HepG2 (cell line): ENCODE measurements around the gene GPC6. TPM values are rescaled to one million over a fixed set of nuclear protein-coding genes. Genes with fewer than 3 reads are reported as not detected.

Source experiments
- ATAC-seq: fragments of 200-7000 bp; cut with Tn5 transposase; 3 replicates; pipeline ENCODE4 v1.9.1; 2020; ENCODE audit warnings: mild to moderate bottlenecking, moderate library complexity
- BruUV-seq: library from RNA; stranded (reverse); fragments of 400-500 nt; replicated peaks from 2 replicates; lab custom pipeline; 2021; lab: Mats Ljungman, UMichigan
- CTCF ChIA-PET: fragments of 300-600 bp; formaldehyde crosslinking; extraction: SDS; loops from one replicate; lab custom pipeline; 2021; ENCODE audit warnings: low total read pairs, inconsistent platforms, low intra/inter-chr PET ratio; lab: Yijun Ruan, JAX
- POLR2A ChIA-PET: fragments of 350-600 bp; sonication (Branson Sonifier 250); formaldehyde crosslinking; loops from one replicate; lab custom pipeline; 2020; ENCODE audit warnings: antibody characterized with exemption, inconsistent platforms; lab: Yijun Ruan, JAX
- DNase-seq: peaks from one replicate; pipeline ENCODE4 v3.0.0-alpha.2; 2015; ENCODE audit warnings: low spot score
- FAIRE-seq: peaks from 3 replicates; lab custom pipeline; 2011; peaks lifted over from hg19 to GRCh38; lab: Jason Lieb, UNC
- H2AFZ ChIP-seq: one replicate; pipeline ENCODE4 v1.6.1; 2011; ENCODE audit warnings: low read length, inconsistent platforms
- H3K27ac ChIP-seq: fragments of 300-600 bp; 3 replicates; pipeline ENCODE4 v1.8.0; 2011; ENCODE audit warnings: mixed run types, mild to moderate bottlenecking, mixed read lengths, low read length, inconsistent platforms; ENCODE audit not compliant: insufficient read depth; ENCODE audit errors: extremely low read length
- H3K27me3 ChIP-seq, 2 experiments: fragments of 200-600 bp in 1 of 2; 2 replicates in 1 of 2; 3 replicates in 1 of 2; pipeline versions ENCODE4 v1.6.0 to v1.8.0; 2011; ENCODE audit warnings: low read length in 2 of 2, mild to moderate bottlenecking in 2 of 2, moderate library complexity in 2 of 2, inconsistent platforms in 1 of 2; ENCODE audit not compliant: insufficient read depth in 2 of 2, control insufficient read depth in 1 of 2
- H3K36me3 ChIP-seq, 2 experiments: fragments of 200-600 bp in 1 of 2; replicated peaks in 1 of 2; 2 replicates in 1 of 2; 3 replicates in 1 of 2; pipeline versions ENCODE4 v1.5.1 to v1.8.0; 2011; ENCODE audit warnings: low read length in 2 of 2, inconsistent platforms in 1 of 2; ENCODE audit not compliant: insufficient read depth in 2 of 2, control insufficient read depth in 1 of 2
- H3K4me1 ChIP-seq: 2 replicates; pipeline ENCODE4 v1.5.1; 2012; ENCODE audit warnings: low read length, inconsistent platforms; ENCODE audit not compliant: insufficient read depth
- H3K4me2 ChIP-seq: 2 replicates; pipeline ENCODE4 v1.6.0; 2011; ENCODE audit warnings: low read depth, low read length, inconsistent platforms
- H3K4me3 ChIP-seq, 3 experiments: fragments of 200-600 bp in 1 of 3; sonication (generic), shearing (Covaris generic) in 1 of 3; replicated peaks in 1 of 3; 2 replicates each; pipeline ENCODE4 v1.5.1; 2011 to 2016; ENCODE audit warnings: low read length in 3 of 3, inconsistent platforms in 2 of 3, low read depth in 2 of 3, mild to moderate bottlenecking in 2 of 3, control low read depth in 1 of 3, mixed read lengths in 1 of 3; ENCODE audit not compliant: insufficient read depth in 1 of 3
- H3K79me2 ChIP-seq: one replicate; pipeline ENCODE4 v1.6.1; 2011; ENCODE audit warnings: low read length, inconsistent platforms; ENCODE audit not compliant: insufficient read depth
- H3K9ac ChIP-seq: 2 replicates; pipeline ENCODE4 v1.6.0; 2011; ENCODE audit warnings: mild to moderate bottlenecking, low read depth, low read length, inconsistent platforms; ENCODE audit not compliant: insufficient read depth
- H3K9me3 ChIP-seq: 2 replicates; pipeline ENCODE4 v1.5.1; 2012; ENCODE audit warnings: mild to moderate bottlenecking, low read length
- H4K20me1 ChIP-seq: 2 replicates; pipeline ENCODE4 v1.6.0; 2011; ENCODE audit warnings: inconsistent platforms, mild to moderate bottlenecking, low read length, moderate library complexity; ENCODE audit not compliant: insufficient read depth
- CHCHD3 ChIP-seq: sonication (generic); formaldehyde crosslinking; IDR thresholded peaks from 2 replicates; pipeline ENCODE4 v1.8.0; 2022; ENCODE audit warnings: mild to moderate bottlenecking, missing genetic modification reagents, moderate library complexity
- ELF4 ChIP-seq: sonication (generic); formaldehyde crosslinking; IDR thresholded peaks from 2 replicates; pipeline ENCODE4 v1.5.0; 2020; ENCODE audit warnings: missing genetic modification reagents, mild to moderate bottlenecking, moderate library complexity, borderline replicate concordance
- HIVEP1 ChIP-seq: sonication (generic); formaldehyde crosslinking; IDR thresholded peaks from 2 replicates; pipeline ENCODE4 v1.4.0; 2020; ENCODE audit warnings: mild to moderate bottlenecking, missing genetic modification reagents
- MEIS1 ChIP-seq: sonication (generic); formaldehyde crosslinking; IDR thresholded peaks from 2 replicates; pipeline ENCODE4 v1.9.0; 2021; ENCODE audit warnings: mild to moderate bottlenecking, missing genetic modification reagents, moderate library complexity, borderline replicate concordance
- MXD1 ChIP-seq: sonication (generic); formaldehyde crosslinking; IDR thresholded peaks from 2 replicates; pipeline ENCODE4 v1.4.0; 2020; ENCODE audit warnings: mild to moderate bottlenecking, missing genetic modification reagents
- SP4 ChIP-seq: sonication (generic); formaldehyde crosslinking; IDR thresholded peaks from 2 replicates; pipeline ENCODE4 v1.8.1; 2023; ENCODE audit warnings: mild to moderate bottlenecking, missing genetic modification reagents
- TARDBP ChIP-seq: sonication (generic); formaldehyde crosslinking; IDR thresholded peaks from 2 replicates; pipeline ENCODE4 v1.8.0; 2022; ENCODE audit warnings: mild to moderate bottlenecking, missing genetic modification reagents
- XRCC5 ChIP-seq: fragments of 200-400 bp; formaldehyde crosslinking; optimal IDR thresholded peaks from 2 replicates; pipeline ENCODE3; 2017; ENCODE audit warnings: mild to moderate bottlenecking, low read length
- ZNF232 ChIP-seq: sonication (generic); formaldehyde crosslinking; IDR thresholded peaks from 2 replicates; pipeline ENCODE4 v1.4.0; 2020; ENCODE audit warnings: missing genetic modification reagents, borderline replicate concordance
- ZNF446 ChIP-seq: sonication (generic); formaldehyde crosslinking; IDR thresholded peaks from 2 replicates; pipeline ENCODE4 v1.5.0; 2020; ENCODE audit warnings: mild to moderate bottlenecking, missing genetic modification reagents
- ZNF552 ChIP-seq: sonication (generic); formaldehyde crosslinking; IDR thresholded peaks from 2 replicates; pipeline ENCODE4 v1.9.0; 2022; ENCODE audit warnings: missing genetic modification reagents, mild to moderate bottlenecking, borderline replicate concordance
- ZNF761 ChIP-seq: sonication (generic); formaldehyde crosslinking; conservative IDR thresholded peaks from 2 replicates; pipeline ENCODE4 v1.4.0; 2020; ENCODE audit warnings: mild to moderate bottlenecking, missing genetic modification reagents
- ZSCAN20 ChIP-seq: sonication (generic); formaldehyde crosslinking; IDR thresholded peaks from 2 replicates; pipeline ENCODE4 v1.4.0; 2020; ENCODE audit warnings: missing genetic modification reagents, mild to moderate bottlenecking, borderline replicate concordance
- WGBS: methylation state at CpG from one replicate; pipeline ENCODE4 v1.1.6; 2017; ENCODE audit warnings: low lambda C conversion rate; 5-methylcytosine and 5-hydroxymethylcytosine counted together
- in situ Hi-C: cut with HindIII; loops from 2 replicates; pipeline ENCODE4 v1.10.0; 2017; ENCODE audit warnings: low pct_unique_long_range_greater_than_20kb; ENCODE audit not compliant: extremely low pct_ligation_motif_present
- intact Hi-C: fragments of 100-400 bp; cut with micrococcal nuclease; formaldehyde crosslinking; loops from one replicate; pipeline ENCODE4 v1.10.0; 2022; ENCODE audit not compliant: unreplicated experiment
- polyA plus RNA-seq, 8 experiments: library from polyadenylated mRNA; depleted of rRNA in 3 of 8; stranded (reverse) in 7 of 8; unstranded in 1 of 8; fragments of >200 nt; fragmentation: Illumina TruSeq in 4 of 8; extraction: Trizol in 4 of 8; gene quantifications; 2 replicates each; pipeline versions ENCODE4 v1.2.1 to v1.2.3, GENCODE V29; 2011 to 2016; ENCODE audit warnings: low read depth in 4 of 8, missing spikeins in 1 of 8, mixed read lengths in 1 of 8; ENCODE audit not compliant: insufficient read depth in 1 of 8
- total RNA-seq, 5 experiments: library from RNA; depleted of rRNA; stranded (reverse); fragments of >200 nt; fragmentation: Illumina TruSeq; extraction: Trizol; gene quantifications; 2 replicates each; pipeline ENCODE4 v1.2.3, GENCODE V29; 2016; ENCODE audit warnings: low read depth in 1 of 5

GPC6 gene
- total and polyA plus RNA-seq, 2 of the 13 experiments (the other 11 are each of a cell fraction or from before 2014, with no cell fraction given), result 24.5 to 33.9 TPM

DNA sequence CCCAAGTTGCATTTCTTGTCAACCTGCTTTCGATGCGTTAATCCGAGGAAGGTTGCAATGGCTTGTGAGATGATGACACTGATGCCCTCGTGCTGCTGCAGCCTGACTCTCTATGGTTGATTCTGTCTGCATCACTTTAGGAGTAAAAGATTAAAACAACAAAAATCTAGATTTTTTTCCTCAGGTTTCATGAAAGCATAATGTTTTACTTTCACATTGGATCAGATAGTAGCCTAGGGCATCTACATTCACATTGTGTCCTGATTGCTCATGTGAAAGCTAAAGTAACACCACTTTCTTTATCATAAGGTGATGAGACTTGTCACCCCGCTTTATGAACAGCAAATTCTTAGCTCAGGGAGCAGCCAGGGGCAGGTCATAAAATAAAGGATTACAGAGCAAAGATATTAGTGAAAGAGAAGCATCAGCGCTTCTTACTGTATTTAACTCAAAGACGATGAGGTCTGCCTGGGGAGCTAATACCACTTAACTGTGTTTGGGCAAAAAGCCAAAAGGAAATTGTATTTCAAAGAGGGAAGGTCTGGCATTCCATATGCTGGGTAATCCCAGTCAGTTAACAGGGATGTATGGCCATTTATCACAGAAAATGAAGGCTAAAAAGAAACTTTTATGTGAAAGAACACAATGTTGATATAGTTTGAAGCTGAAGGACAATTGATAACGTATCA lies 270.5 kb downstream of the GPC6 start:
- CTCF ChIA-PET, result no interaction called here

GRCh38 chr13:93499991-93500390 lies 273.4 kb downstream of the GPC6 start:
- no peak for DNase-seq
- no TSS peak for BruUV-seq
- Histone ChIP-seq H3K79me2 (peaks cover 2% of the 10 kb centered on the region), H3K9me3 (no peaks in the 10 kb centered on the region), H3K4me2 (no peak overlapping the region), H3K4me3 (no peak overlapping the region), H4K20me1 (no peaks in the 10 kb centered on the region), H3K36me3 (no peaks in the 10 kb centered on the region), H3K9ac (no peak overlapping the region), H3K27me3 (no peaks in the 10 kb centered on the region), H2AFZ (no peak overlapping the region), H3K27ac (no peak overlapping the region), H3K4me1 (peaks cover 4% of the 10 kb centered on the region)
- intact Hi-C loops (no loop called here), in situ Hi-C loops (no loop called here)
- POLR2A ChIA-PET, result no interaction called here
- WGBS, result 90% methylated on average over 5 of the region's 5 CpGs
- FAIRE-seq, result no peak
- ATAC-seq, result no peak
- TF ChIP-seq TARDBP (CRISPR knock-in tag) (no peak), ZSCAN20 (CRISPR knock-in tag) (no peak), SP4 (no peak)
- CTCF ChIA-PET, result no interaction called here

More for the DNA sequence above, 270.5 kb downstream of the GPC6 start:
- POLR2A ChIA-PET, result no interaction called here
- Histone ChIP-seq H3K9me3 (no peaks in the 10 kb centered on the region), H3K4me2 (no peak overlapping the region), H3K36me3 (no peaks in the 10 kb centered on the region), H3K79me2 (no peaks in the 10 kb centered on the region), H3K9ac (no peak overlapping the region), H3K4me1 (no peaks in the 10 kb centered on the region), H3K27me3 (no peaks in the 10 kb centered on the region), H3K4me3 (no peak overlapping the region), H4K20me1 (no peaks in the 10 kb centered on the region), H3K27ac (no peak overlapping the region), H2AFZ (no peak overlapping the region)
- FAIRE-seq (no peak), DNase-seq (no peak), ATAC-seq (no peak)
- no TSS peak for BruUV-seq
- in situ Hi-C loops, result no loop called here
- TF ChIP-seq MEIS1, result no peak
- no peak for TF ChIP-seq ZNF761
- TF ChIP-seq XRCC5, result no peak
- no peak for TF ChIP-seq HIVEP1
- TF ChIP-seq ELF4 (CRISPR knock-in tag), result no peak
- TF ChIP-seq ZNF552 (CRISPR knock-in tag), result no peak
- TF ChIP-seq ZNF446 (CRISPR knock-in tag), result no peak
- TF ChIP-seq CHCHD3 (CRISPR knock-in tag), result no peak
- TF ChIP-seq MXD1, result no peak
- no peak for TF ChIP-seq ZNF232 (CRISPR knock-in tag)
- intact Hi-C loops, result no loop called here
- WGBS, result 96% methylated on average over 8 of the region's 8 CpGs
